HG03439 (cell line): ENCODE results near the gene HDAC4.

Experiments used
- ATAC-seq: cut with Tn5 transposase; IDR thresholded peaks from one replicate; pipeline ENCODE4 v1.9.1; 2021; ENCODE audit warnings: mild to moderate bottlenecking, moderate library complexity; ENCODE audit not compliant: unreplicated experiment

The HDAC4 gene

GRCh38 chr2:239260546-239261327, 140.1 kb downstream of the HDAC4 start:
- no peak for ATAC-seq

GRCh38 chr2:239259603-239260298, 141.1 kb downstream of the HDAC4 start:
- no peak for ATAC-seq

GRCh38 chr2:239259173-239259572, 141.6 kb downstream of the HDAC4 start:
- ATAC-seq, result no peak

DNA sequence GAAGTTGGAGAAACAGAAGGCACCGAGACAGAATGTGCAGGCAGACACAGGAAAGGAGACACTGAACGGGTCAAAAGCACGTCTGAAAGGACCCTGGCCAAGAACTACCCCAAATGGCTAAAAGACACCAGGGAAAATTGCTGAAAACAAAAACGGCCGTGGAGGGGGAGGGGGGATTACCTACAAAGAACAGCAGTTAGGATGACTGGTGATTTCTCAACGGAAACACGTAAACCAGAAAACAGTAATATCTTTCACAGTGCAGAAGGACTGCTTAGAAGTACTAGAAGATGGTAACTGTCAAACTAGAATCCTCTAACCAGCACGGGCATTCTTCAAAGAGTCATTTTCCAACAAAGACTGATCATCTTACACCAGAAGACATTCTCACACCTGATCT, 142.6 kb downstream of the HDAC4 start:
- ATAC-seq, result no peak

DNA sequence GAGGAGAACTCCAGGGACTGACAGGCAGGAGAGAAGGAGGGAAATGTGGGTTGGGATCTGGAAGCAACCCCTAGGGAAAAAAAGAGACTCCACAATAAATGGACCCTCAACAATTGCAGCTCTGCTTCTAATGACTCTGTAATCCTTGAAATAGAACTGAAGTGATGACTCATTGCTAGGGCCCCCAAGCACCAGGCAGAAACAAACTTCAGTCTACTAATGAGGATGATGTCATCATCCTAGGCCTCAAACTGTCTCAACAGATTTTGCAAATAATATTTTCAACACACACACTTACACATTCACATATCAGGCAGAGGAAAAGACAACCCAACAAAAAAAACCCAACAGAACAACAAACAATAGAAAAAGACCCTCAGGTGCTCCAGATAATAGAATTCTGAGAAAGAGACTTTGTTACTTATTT, 143.3 kb downstream of the HDAC4 start:
- no peak for ATAC-seq

- no peak for ATAC-seq
These were observed 144.5 kb downstream of the HDAC4 start for GRCh38 chr2:239256350-239256743.

GRCh38 chr2:239255628-239256349, 145.0 kb downstream of the HDAC4 start:
- no peak for ATAC-seq

- no peak for ATAC-seq
These were observed 145.6 kb downstream of the HDAC4 start for GRCh38 chr2:239255218-239255617.

GRCh38 chr2:239253701-239254436, 147.0 kb downstream of the HDAC4 start:
- ATAC-seq, result no peak

DNA sequence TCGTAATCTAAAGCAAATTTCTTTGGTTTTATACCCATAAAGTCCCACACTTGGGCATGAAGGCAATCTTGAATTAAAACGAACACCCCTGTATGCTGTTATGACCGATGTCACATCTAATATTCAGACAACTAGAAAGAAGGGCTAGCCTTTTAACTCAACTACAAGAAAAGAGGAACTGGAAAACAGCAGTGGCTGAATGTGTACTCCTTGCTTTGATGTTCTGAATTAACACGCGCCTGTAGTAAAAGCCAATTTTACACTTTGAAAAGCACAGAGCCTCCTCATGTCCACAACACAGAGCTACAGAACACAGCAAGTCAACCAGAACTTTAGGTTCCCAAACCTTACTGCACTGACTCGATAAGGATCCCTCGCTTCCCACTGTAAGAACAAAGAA, 147.6 kb downstream of the HDAC4 start:
- no peak for ATAC-seq

- ATAC-seq, result no peak
These were observed 148.0 kb downstream of the HDAC4 start for GRCh38 chr2:239252801-239253200.

DNA sequence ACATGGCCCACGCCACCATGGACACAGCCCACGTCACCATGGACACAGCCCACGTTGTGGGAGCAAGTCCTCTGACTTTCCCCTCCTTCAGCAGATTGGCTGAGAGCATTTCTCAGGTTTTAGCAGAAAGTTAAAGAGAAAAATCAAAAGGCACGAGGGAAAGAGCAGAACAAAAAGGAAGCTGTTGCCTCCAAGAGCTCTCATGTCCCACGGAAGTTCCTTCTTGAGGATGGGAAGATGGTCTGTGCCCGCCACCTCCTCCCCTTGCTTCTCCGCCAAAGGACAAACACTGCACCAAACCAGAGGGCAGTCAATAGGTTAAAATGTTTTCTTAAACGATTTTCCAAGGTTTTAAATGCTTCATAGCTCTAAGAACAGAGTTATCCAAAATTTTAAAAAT, 148.4 kb downstream of the HDAC4 start:
- ATAC-seq, result no peak

DNA sequence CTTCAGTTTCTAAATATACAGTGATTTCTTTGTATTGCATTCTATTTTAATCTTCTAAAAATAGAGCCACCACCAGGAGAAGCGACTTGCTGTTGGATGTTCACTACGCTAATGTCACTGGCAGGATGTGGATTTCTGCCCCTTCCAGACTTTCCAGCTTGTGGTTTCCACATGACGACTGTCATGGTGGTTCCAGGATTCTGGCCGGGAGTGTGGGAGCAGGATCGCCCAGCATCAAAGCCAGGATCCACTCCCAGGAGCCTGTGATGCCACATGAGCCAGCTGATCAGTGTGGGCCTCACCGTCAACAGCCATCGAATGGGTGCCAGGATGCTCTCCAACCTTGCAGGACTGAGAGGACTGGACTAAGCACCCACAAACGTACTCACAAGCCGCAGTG, 148.8 kb downstream of the HDAC4 start:
- ATAC-seq, result no peak

DNA sequence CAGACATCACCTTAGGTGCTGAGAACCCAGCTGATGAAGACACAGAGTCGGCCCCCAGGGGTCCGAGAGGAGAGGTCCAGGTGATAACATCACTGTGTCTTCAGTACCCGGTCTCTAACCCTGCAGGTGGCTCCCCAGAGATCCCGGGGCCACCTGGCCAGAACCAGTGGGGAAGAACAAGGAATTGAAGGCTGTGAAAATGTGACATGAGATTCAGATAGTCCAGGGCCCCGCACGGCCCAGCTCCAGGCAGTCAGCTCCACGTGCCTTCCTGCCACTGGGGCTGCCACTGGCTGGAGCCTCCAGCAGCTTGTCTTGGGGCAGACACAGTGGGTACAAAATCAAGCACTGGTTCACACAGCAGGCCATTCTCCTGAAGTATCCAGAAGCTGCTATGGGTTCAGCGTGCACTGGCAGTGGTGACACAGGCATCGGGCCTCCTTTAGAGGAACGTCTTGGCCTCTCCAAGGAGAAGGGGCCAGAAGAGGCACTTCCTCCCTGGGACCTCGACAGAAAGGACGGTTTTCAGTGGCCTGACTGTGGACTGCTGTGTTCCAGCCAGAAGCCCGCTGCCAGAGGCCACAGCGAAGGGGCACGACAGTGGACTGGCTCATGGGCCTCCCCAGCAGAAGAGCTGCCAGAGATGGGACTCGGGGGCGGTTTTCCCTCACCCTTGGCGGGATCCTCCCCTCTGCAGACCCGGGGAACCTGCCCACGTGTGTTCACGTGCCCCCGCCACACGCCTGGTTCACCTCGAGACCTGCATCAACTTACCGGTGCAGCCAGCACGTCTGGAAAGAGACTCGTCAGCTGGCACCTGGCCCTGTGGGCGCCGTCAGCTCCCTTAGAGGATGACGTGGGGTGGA, 150.4 kb downstream of the HDAC4 start:
- no peak for ATAC-seq

- ATAC-seq, result no peak
These were observed 151.0 kb downstream of the HDAC4 start for GRCh38 chr2:239249776-239250175.

DNA sequence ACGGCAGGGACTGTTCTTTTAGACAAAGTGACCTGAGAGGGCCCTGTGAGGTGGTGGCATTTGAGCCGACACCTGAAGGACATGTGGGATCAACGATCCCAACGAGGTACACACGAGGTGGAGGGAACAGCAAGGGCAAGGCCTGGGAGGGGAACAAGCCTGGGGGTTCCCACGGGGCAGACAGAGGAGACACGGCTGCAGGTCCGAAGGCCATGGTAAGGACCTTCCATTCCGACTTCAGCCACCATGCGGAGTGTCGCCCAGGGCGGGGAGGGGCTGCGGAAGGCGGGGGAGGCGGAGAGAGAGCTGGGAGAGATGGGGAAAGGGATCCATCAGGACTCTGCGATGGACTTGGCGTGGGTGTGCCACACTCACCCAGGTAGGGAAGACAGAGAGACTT, 151.8 kb downstream of the HDAC4 start:
- ATAC-seq, result no peak

DNA sequence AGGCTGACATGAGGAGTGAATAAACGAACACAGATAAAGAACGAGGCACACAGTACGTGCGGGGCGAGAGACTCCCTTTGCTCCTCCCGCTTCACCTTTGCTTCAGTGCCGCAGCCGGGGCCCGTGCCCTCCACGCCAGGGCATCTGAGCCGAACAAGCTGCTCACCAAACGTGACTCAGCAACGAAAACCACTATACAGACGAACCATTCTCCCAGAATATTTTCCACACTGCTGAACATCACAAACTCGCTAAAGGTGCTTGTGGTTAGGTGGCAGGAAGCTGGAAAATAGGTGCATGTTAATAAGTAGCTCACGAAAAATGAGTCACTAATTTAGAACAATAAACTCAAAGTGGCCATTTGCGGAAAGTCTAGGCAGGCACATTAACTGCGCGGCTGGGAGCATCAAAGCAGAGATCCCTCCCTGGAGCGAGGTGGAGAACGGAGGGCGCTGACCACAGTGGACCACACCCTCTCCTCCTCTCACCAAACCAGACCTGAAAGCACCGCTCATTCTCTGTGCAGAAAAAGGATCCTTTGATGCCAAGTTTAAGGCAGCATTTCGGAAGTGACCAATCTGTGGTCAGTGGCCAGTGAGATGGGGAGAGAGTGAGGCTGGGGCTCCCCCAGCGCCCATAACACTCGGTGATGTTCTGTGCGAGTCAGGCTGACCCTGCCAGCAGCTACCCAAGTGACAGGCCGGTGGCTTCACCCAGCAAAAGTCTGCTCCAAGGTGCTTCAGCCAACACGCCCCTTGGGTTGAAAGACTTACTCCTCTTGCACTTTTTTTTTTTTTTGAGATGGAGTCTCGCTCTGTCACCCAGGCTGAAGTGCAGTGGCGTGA, 153.2 kb downstream of the HDAC4 start:
- ATAC-seq, result no peak

- ATAC-seq, result no peak
These were observed 154.1 kb downstream of the HDAC4 start for GRCh38 chr2:239246723-239247122.
